IPS DF 6.9 (cell line): ENCODE data around the gene TUBGCP3.

Experiments
- DNase-seq: peaks from one replicate; pipeline ENCODE4 v3.0.0-alpha.2; 2013; ENCODE audit warnings: low read depth, low spot score
- H3K27ac ChIP-seq: one replicate; pipeline ENCODE4 v1.5.1; 2013; ENCODE audit warnings: low read length, control low read depth
- H3K27me3 ChIP-seq: 2 replicates; pipeline ENCODE4 v1.6.1; 2013; ENCODE audit warnings: mild to moderate bottlenecking, low read length; ENCODE audit not compliant: control insufficient read depth, insufficient read depth
- H3K36me3 ChIP-seq: 2 replicates; pipeline ENCODE4 v1.6.1; 2013; ENCODE audit warnings: low read length; ENCODE audit not compliant: control insufficient read depth, insufficient read depth
- H3K4me1 ChIP-seq: 2 replicates; pipeline ENCODE4 v1.6.1; 2013; ENCODE audit warnings: low read length; ENCODE audit not compliant: control insufficient read depth, insufficient read depth
- H3K4me3 ChIP-seq: 2 replicates; pipeline ENCODE4 v1.5.1; 2013; ENCODE audit warnings: mild to moderate bottlenecking, low read length
- H3K9me3 ChIP-seq: 2 replicates; pipeline ENCODE4 v1.6.1; 2013; ENCODE audit warnings: low read length, inconsistent platforms; ENCODE audit not compliant: control insufficient read depth, insufficient read depth
- WGBS: extraction: QIAGEN DNeasy Blood & Tissue Kit; methylation state at CpG from one replicate; pipeline ENCODE4 v1.1.7; 2013; ENCODE audit warnings: mixed read lengths, missing lambda C conversion rate; ENCODE audit not compliant: insufficient read length, insufficient coverage; 5-methylcytosine and 5-hydroxymethylcytosine counted together

TUBGCP3 gene

GRCh38 chr13:112579310-112579843 lies 8.6 kb downstream of the TUBGCP3 start:
- no peak for DNase-seq
- H3K27ac ChIP-seq, result no peak overlapping the region
- no peak overlapping the region for H3K4me3 ChIP-seq
- WGBS, result no CpG with 5 or more reads among the region's 18 CpGs
- no peaks in the 10 kb centered on the region for H3K36me3 ChIP-seq
- peaks cover 4% of the 10 kb centered on the region; the same call in 1 of the 2 replicates for H3K4me1 ChIP-seq
- H3K27me3 ChIP-seq, result no peaks in the 10 kb centered on the region
- no peaks in the 10 kb centered on the region for H3K9me3 ChIP-seq

GRCh38 chr13:112576768-112577167 lies 11.2 kb downstream of the TUBGCP3 start:
- Histone ChIP-seq H3K4me3 (no peak overlapping the region), H3K27me3 (no peaks in the 10 kb centered on the region), H3K4me1 (0 out of 2 replicates have a peak, but pooled peaks cover 3% of the 10 kb centered on the region), H3K9me3 (no peaks in the 10 kb centered on the region), H3K36me3 (no peaks in the 10 kb centered on the region), H3K27ac (no peak overlapping the region)
- DNase-seq, result no peak

- no peak overlapping the region for H3K27ac ChIP-seq
- no peaks in the 10 kb centered on the region for H3K9me3 ChIP-seq
- 0 out of 2 replicates have a peak, but pooled peaks cover 3% of the 10 kb centered on the region for H3K4me1 ChIP-seq
- DNase-seq, result no peak
- H3K4me3 ChIP-seq, result no peak overlapping the region
- WGBS, result no CpG with 5 or more reads among the region's 4 CpGs
- H3K27me3 ChIP-seq, result no peaks in the 10 kb centered on the region
- no peaks in the 10 kb centered on the region for H3K36me3 ChIP-seq
These were observed 11.8 kb downstream of the TUBGCP3 start for GRCh38 chr13:112576191-112576590.

- H3K4me3 ChIP-seq, result no peak overlapping the region
- H3K27ac ChIP-seq, result no peak overlapping the region
- H3K27me3 ChIP-seq, result no peaks in the 10 kb centered on the region
- H3K36me3 ChIP-seq, result no peaks in the 10 kb centered on the region
- no CpG with 5 or more reads among the region's 5 CpGs for WGBS
- DNase-seq, result no peak
- no peaks in the 10 kb centered on the region for H3K9me3 ChIP-seq
- 0 out of 2 replicates have a peak, but pooled peaks cover 3% of the 10 kb centered on the region for H3K4me1 ChIP-seq
These were observed 12.3 kb downstream of the TUBGCP3 start for GRCh38 chr13:112575675-112576074.

- no peak for DNase-seq
- Histone ChIP-seq H3K9me3 (no peaks in the 10 kb centered on the region), H3K36me3 (no peaks in the 10 kb centered on the region), H3K4me3 (no peak overlapping the region), H3K4me1 (0 out of 2 replicates have a peak, but pooled peaks cover 3% of the 10 kb centered on the region), H3K27ac (no peak overlapping the region), H3K27me3 (no peaks in the 10 kb centered on the region)
- WGBS, result 100% methylated on average over 1 of the region's 7 CpGs
These were observed 12.9 kb downstream of the TUBGCP3 start for GRCh38 chr13:112574834-112575613.

- no peak for DNase-seq
- no CpG with 5 or more reads among the region's 1 CpG for WGBS
- H3K4me1 ChIP-seq, result 0 out of 2 replicates have a peak, but pooled peaks cover 3% of the 10 kb centered on the region
- no peaks in the 10 kb centered on the region for H3K36me3 ChIP-seq
- no peak overlapping the region for H3K27ac ChIP-seq
- no peaks in the 10 kb centered on the region for H3K9me3 ChIP-seq
- no peak overlapping the region for H3K4me3 ChIP-seq
- no peaks in the 10 kb centered on the region for H3K27me3 ChIP-seq
These were observed 13.5 kb downstream of the TUBGCP3 start for GRCh38 chr13:112574416-112574815.

GRCh38 chr13:112573710-112574109 lies 14.2 kb downstream of the TUBGCP3 start:
- no CpG with 5 or more reads among the region's 2 CpGs for WGBS
- Histone ChIP-seq H3K27ac (no peak overlapping the region), H3K36me3 (no peaks in the 10 kb centered on the region), H3K27me3 (no peaks in the 10 kb centered on the region), H3K9me3 (no peaks in the 10 kb centered on the region), H3K4me1 (0 out of 2 replicates have a peak, but pooled peaks cover 3% of the 10 kb centered on the region), H3K4me3 (no peak overlapping the region)
- DNase-seq, result no peak

- H3K27ac ChIP-seq, result no peak overlapping the region
- no CpG with 5 or more reads among the region's 5 CpGs for WGBS
- no peak for DNase-seq
These were observed 15.6 kb downstream of the TUBGCP3 start for GRCh38 chr13:112572366-112572765.

GRCh38 chr13:112569821-112570220 lies 18.1 kb downstream of the TUBGCP3 start:
- WGBS, result no CpG with 5 or more reads among the region's 7 CpGs
- peaks cover 6% of the 10 kb centered on the region; the same call in 1 of the 2 replicates for H3K36me3 ChIP-seq
- H3K4me3 ChIP-seq, result no peak overlapping the region
- H3K27me3 ChIP-seq, result no peaks in the 10 kb centered on the region
- no peak overlapping the region for H3K27ac ChIP-seq
- 0 out of 2 replicates have a peak, but pooled peaks cover 1% of the 10 kb centered on the region for H3K4me1 ChIP-seq
- no peak for DNase-seq
- H3K9me3 ChIP-seq, result no peaks in the 10 kb centered on the region

More at GRCh38 chr13:112572366-112572765, 15.6 kb downstream of the TUBGCP3 start:
- 0 out of 2 replicates have a peak, but pooled peaks cover 3% of the 10 kb centered on the region for H3K4me1 ChIP-seq
- H3K4me3 ChIP-seq, result no peak overlapping the region
- H3K27me3 ChIP-seq, result no peaks in the 10 kb centered on the region
- no peaks in the 10 kb centered on the region for H3K9me3 ChIP-seq
- H3K36me3 ChIP-seq, result peaks cover 6% of the 10 kb centered on the region; the same call in 1 of the 2 replicates

GRCh38 chr13:112567161-112567862 lies 20.6 kb downstream of the TUBGCP3 start:
- Histone ChIP-seq H3K27me3 (no peaks in the 10 kb centered on the region), H3K4me1 (no peaks in the 10 kb centered on the region), H3K36me3 (peaks cover 6% of the 10 kb centered on the region; the same call in 1 of the 2 replicates), H3K4me3 (no peak overlapping the region), H3K9me3 (no peaks in the 10 kb centered on the region), H3K27ac (no peak overlapping the region)
- no peak for DNase-seq
- WGBS, result no CpG with 5 or more reads among the region's 5 CpGs
